ENCODE results near the gene CCNB2. TPM values are rescaled to one million over a fixed set of nuclear protein-coding genes. Genes with fewer than 3 reads are reported as not detected.

CCNB2 gene
- total and polyA plus RNA-seq, 2 donors (not counting 3 experiments of a cell fraction or from before 2014, with no cell fraction given) = 55.9 to 65.2 TPM

- POLR2A ChIA-PET = no interaction called here
- dilution Hi-C loops (cut with MboI; ENCODE audit: extremely low pct_ligation_motif_present, low sequenced_read_pairs) (no loop called here), intact Hi-C loops (cut with micrococcal nuclease) (no loop called here)
- Histone ChIP-seq H3K4me1 (ENCODE audit: control insufficient read depth, extremely low read depth, insufficient read depth, low read length) (no peaks in the 10 kb centered on the region), H3K9me3 (replicated peaks; ENCODE audit: control insufficient read depth, insufficient read depth, low read length) (no peaks in the 10 kb centered on the region), H3K27ac (ENCODE audit: insufficient read depth, low read depth, low read length) (no peak overlapping the region), H3K4me2 (ENCODE audit: insufficient read depth, low read length) (no peak overlapping the region), H3K36me3 (ENCODE audit: control insufficient read depth in 2 of 2, extremely low read depth in 1 of 2, insufficient read depth in 2 of 2, low read length in 2 of 2) (peaks cover 12 to 13% of the 10 kb centered on the region in 2 experiments), H3K4me3 (replicated peaks in 1 of 3; ENCODE audit: insufficient read depth in 1 of 3, low read depth in 1 of 3, low read length in 3 of 3) (no peak overlapping the region), H3K79me2 (ENCODE audit: control insufficient read depth, insufficient read depth, low read length) (peaks cover 35% of the 10 kb centered on the region), H2AFZ (ENCODE audit: low read depth, low read length) (no peak overlapping the region), H3K9me1 (replicated peaks; ENCODE audit: control insufficient read depth, extremely low read depth, insufficient read depth, low read length) (no peaks in the 10 kb centered on the region), H3K9ac (replicated peaks; ENCODE audit: extremely low read depth, insufficient read depth, low read length) (no peak overlapping the region), H3K27me3 (ENCODE audit: control insufficient read depth in 2 of 2, insufficient read depth in 2 of 2, low read length in 2 of 2) (no peaks in the 10 kb centered on the region), H4K20me1 (replicated peaks; ENCODE audit: control insufficient read depth, extremely low read depth, insufficient read depth, low read length) (no peaks in the 10 kb centered on the region)
- FAIRE-seq (no peak), DNase-seq (ENCODE audit: low read depth, low spot score) (no peak)
- CTCF ChIA-PET = interaction anchor here (1.3 kb wide), 1 partner anchor 151 kb away, joined by 5 read pairs; no protein-coding TSS in a partner anchor
- TF ChIP-seq EZH2 (IDR thresholded peaks at IDR 0.05; ENCODE audit: borderline replicate concordance, low read depth, low read length, severe bottlenecking) = no peak
- TF ChIP-seq JUN (IDR thresholded peaks at IDR 0.05; ENCODE audit: borderline replicate concordance, insufficient read depth, insufficient read length, low read depth) = no peak
- no peak for TF ChIP-seq MAX (IDR thresholded peaks at IDR 0.05; ENCODE audit: insufficient read depth, insufficient read length)
- no TSS peak for BruUV-seq (replicated peaks)
Measured at GRCh38 chr15:59131456-59131855, 26.5 kb downstream of the CCNB2 start.

- DNase-seq (ENCODE audit: low read depth, low spot score) (no peak), FAIRE-seq (no peak)
- CTCF ChIA-PET = interaction anchor here (1.0 to 1.4 kb wide), 4 partner anchors 9 to 397 kb away, joined by 4 to 5 read pairs (median 4); no protein-coding TSS in a partner anchor
- Histone ChIP-seq H3K4me3 (replicated peaks in 1 of 3; ENCODE audit: insufficient read depth in 1 of 3, low read depth in 1 of 3, low read length in 3 of 3) (no peak overlapping the region), H3K4me2 (ENCODE audit: insufficient read depth, low read length) (no peak overlapping the region), H3K27me3 (ENCODE audit: control insufficient read depth in 2 of 2, insufficient read depth in 2 of 2, low read length in 2 of 2) (no peaks in the 10 kb centered on the region), H3K27ac (ENCODE audit: insufficient read depth, low read depth, low read length) (no peak overlapping the region), H3K4me1 (ENCODE audit: control insufficient read depth, extremely low read depth, insufficient read depth, low read length) (no peaks in the 10 kb centered on the region), H2AFZ (ENCODE audit: low read depth, low read length) (no peak overlapping the region), H3K79me2 (ENCODE audit: control insufficient read depth, insufficient read depth, low read length) (peaks cover 34% of the 10 kb centered on the region), H4K20me1 (replicated peaks; ENCODE audit: control insufficient read depth, extremely low read depth, insufficient read depth, low read length) (no peaks in the 10 kb centered on the region), H3K36me3 (ENCODE audit: control insufficient read depth in 2 of 2, extremely low read depth in 1 of 2, insufficient read depth in 2 of 2, low read length in 2 of 2) (peaks cover 12 to 18% of the 10 kb centered on the region in 2 experiments), H3K9me3 (replicated peaks; ENCODE audit: control insufficient read depth, insufficient read depth, low read length) (no peaks in the 10 kb centered on the region), H3K9me1 (replicated peaks; ENCODE audit: control insufficient read depth, extremely low read depth, insufficient read depth, low read length) (no peaks in the 10 kb centered on the region), H3K9ac (replicated peaks; ENCODE audit: extremely low read depth, insufficient read depth, low read length) (no peak overlapping the region)
- BruUV-seq (replicated peaks) = no TSS peak
- POLR2A ChIA-PET = no interaction called here
- dilution Hi-C loops (cut with MboI; ENCODE audit: extremely low pct_ligation_motif_present, low sequenced_read_pairs) (no loop called here), intact Hi-C loops (cut with micrococcal nuclease) (no loop called here)
- TF ChIP-seq POLR2AphosphoS5 (IDR thresholded peaks at IDR 0.05; ENCODE audit: insufficient read depth, low read depth, low read length) (no peak), CTCF (IDR thresholded peaks at IDR 0.05; ENCODE audit: extremely low read depth in 1 of 2, insufficient read depth in 1 of 2, low read depth in 1 of 2, low read length in 2 of 2) (no peak), FOS (IDR thresholded peaks at IDR 0.05; ENCODE audit: borderline replicate concordance, insufficient read depth, low read length) (no peak), MAX (IDR thresholded peaks at IDR 0.05; ENCODE audit: insufficient read depth, insufficient read length) (no peak), GATA2 (IDR thresholded peaks at IDR 0.05; ENCODE audit: insufficient read depth, insufficient read length, low read depth, low read length) (no peak), EZH2 (IDR thresholded peaks at IDR 0.05; ENCODE audit: borderline replicate concordance, low read depth, low read length, severe bottlenecking) (no peak), JUN (IDR thresholded peaks at IDR 0.05; ENCODE audit: borderline replicate concordance, insufficient read depth, insufficient read length, low read depth) (no peak), POLR2A (IDR thresholded peaks at IDR 0.05; ENCODE audit: low read depth, low read length) (no peak), MYC (IDR thresholded peaks at IDR 0.05; ENCODE audit: low read depth, low read length) (no peak)
Measured at GRCh38 chr15:59131969-59132562, 27.1 kb downstream of the CCNB2 start.

All from endothelial cell of umbilical vein (primary cell).